ENCODE results near the gene TRMU.

The TRMU gene

GRCh38 chr22:46366801-46367706 lies 31.5 kb downstream of the TRMU start:
- no peaks in the 10 kb centered on the region for H3K9me3 ChIP-seq
- no peak overlapping the region for H3K4me3 ChIP-seq
- peaks cover 56% of the 10 kb centered on the region for H3K4me1 ChIP-seq
- no peak for TF ChIP-seq Cebpa-rat (IDR thresholded peaks at IDR 0.05)
- H3K27me3 ChIP-seq: peaks cover 55% of the 10 kb centered on the region
- no peaks in the 10 kb centered on the region for H3K36me3 ChIP-seq
- H3K27ac ChIP-seq: no peak overlapping the region
- H3K4me2 ChIP-seq: peak overlapping the region; percentile 73
- H4K20me1 ChIP-seq: peaks cover 71% of the 10 kb centered on the region
- H3K9ac ChIP-seq: no peak overlapping the region

DNA sequence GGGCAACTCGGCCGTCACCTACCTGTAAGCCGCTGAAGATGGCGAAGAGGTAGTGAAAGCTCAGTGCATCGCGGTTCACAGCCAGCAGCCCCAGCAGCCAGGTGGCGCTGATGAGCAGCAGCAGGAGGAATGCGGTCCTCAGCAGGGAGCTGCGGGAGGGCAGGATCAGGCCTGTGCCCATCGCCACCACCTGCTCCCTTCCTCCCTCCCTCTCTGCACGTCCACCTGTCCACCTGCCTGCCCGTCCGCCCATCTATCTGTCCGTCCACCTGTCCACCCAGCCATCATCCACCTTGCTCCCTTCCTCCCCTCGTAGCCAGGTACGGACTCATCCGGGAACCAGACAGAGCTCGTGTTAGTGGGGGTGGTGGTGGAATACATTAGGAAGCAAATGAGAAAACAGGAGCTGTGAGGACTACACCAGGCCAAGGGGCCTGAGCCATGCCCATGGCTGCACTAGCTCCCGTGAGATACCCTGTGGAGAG lies 32.2 kb downstream of the TRMU start:
- H3K9me3 ChIP-seq: no peaks in the 10 kb centered on the region
- H4K20me1 ChIP-seq: peaks cover 67% of the 10 kb centered on the region
- no peak overlapping the region for H3K27ac ChIP-seq
- no peaks in the 10 kb centered on the region for H3K36me3 ChIP-seq
- H3K27me3 ChIP-seq: peaks cover 49% of the 10 kb centered on the region
- peaks cover 53% of the 10 kb centered on the region for H3K4me1 ChIP-seq
- no peak for TF ChIP-seq Cebpa-rat (IDR thresholded peaks at IDR 0.05)
- H3K9ac ChIP-seq: no peak overlapping the region
- H3K4me2 ChIP-seq: peak overlapping the region; percentile 73
- H3K4me3 ChIP-seq: no peak overlapping the region

- TF ChIP-seq Cebpa-rat (IDR thresholded peaks at IDR 0.05): no peak
- peaks cover 65% of the 10 kb centered on the region for H4K20me1 ChIP-seq
- peaks cover 43% of the 10 kb centered on the region for H3K27me3 ChIP-seq
- no peaks in the 10 kb centered on the region for H3K36me3 ChIP-seq
- no peak overlapping the region for H3K27ac ChIP-seq
- H3K9ac ChIP-seq: no peak overlapping the region
- H3K4me3 ChIP-seq: no peak overlapping the region
- H3K4me1 ChIP-seq: peaks cover 53% of the 10 kb centered on the region
- H3K9me3 ChIP-seq: no peaks in the 10 kb centered on the region
- H3K4me2 ChIP-seq: no peak overlapping the region
These were observed 32.9 kb downstream of the TRMU start for GRCh38 chr22:46368422-46368821.

DNA sequence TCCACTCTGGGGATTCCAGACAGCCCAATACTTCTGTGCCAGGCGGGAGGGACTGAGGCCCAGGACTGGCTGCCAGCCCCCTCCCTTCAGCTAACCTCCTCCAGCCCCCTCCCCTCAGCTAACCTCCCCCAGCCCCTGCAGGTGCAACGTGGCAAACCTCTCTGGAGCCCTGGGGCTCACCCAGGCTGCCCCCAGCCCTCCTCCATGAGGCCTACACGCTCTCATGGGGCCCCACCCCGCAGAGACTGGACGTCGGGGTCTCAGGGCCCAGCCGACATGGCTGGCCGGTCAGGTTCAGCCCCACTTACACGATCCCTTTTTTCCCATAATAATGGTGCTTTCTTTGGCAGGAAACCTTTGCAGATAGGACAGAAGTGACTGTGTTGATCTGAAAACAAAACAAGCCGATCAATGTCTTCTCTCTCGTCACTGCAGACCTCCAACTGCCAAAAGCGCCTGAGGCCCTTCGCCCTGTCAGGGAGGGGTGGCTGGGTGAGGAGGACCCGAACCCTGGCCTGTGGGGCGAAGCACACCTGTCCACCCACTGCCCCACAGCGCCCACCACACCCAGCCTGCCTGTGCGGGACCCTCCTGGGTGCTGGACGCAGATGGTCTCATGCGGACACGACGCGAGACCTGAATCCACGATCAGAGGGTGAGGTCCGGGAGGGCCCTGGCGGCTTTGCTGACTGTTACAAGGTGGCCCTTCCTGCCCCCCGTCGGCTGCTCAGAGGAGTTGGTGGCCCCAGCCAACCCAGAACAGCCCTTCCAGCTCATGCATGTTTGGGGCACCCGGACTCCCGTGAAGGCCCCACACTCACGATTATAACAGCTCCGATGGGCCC lies 33.6 kb downstream of the TRMU start:
- no peak overlapping the region for H3K4me3 ChIP-seq
- H3K27ac ChIP-seq: no peak overlapping the region
- H3K36me3 ChIP-seq: no peaks in the 10 kb centered on the region
- H3K9me3 ChIP-seq: no peaks in the 10 kb centered on the region
- H3K4me2 ChIP-seq: no peak overlapping the region
- peaks cover 36% of the 10 kb centered on the region for H3K27me3 ChIP-seq
- no peak overlapping the region for H3K9ac ChIP-seq
- peaks cover 53% of the 10 kb centered on the region for H3K4me1 ChIP-seq
- TF ChIP-seq Cebpa-rat (IDR thresholded peaks at IDR 0.05): no peak
- H4K20me1 ChIP-seq: peaks cover 64% of the 10 kb centered on the region

- H3K4me3 ChIP-seq: no peak overlapping the region
- TF ChIP-seq Cebpa-rat (IDR thresholded peaks at IDR 0.05): no peak
- peaks cover 29% of the 10 kb centered on the region for H3K27me3 ChIP-seq
- peaks cover 53% of the 10 kb centered on the region for H3K4me1 ChIP-seq
- H3K36me3 ChIP-seq: no peaks in the 10 kb centered on the region
- H3K9me3 ChIP-seq: no peaks in the 10 kb centered on the region
- H3K4me2 ChIP-seq: no peak overlapping the region
- H3K9ac ChIP-seq: no peak overlapping the region
- H4K20me1 ChIP-seq: peaks cover 64% of the 10 kb centered on the region
- no peak overlapping the region for H3K27ac ChIP-seq
These were observed 34.4 kb downstream of the TRMU start for GRCh38 chr22:46369716-46370583.

- Histone ChIP-seq H3K27me3 (peaks cover 23% of the 10 kb centered on the region; the same call in 1 of the 2 replicates), H3K36me3 (no peaks in the 10 kb centered on the region), H3K4me1 (peaks cover 52% of the 10 kb centered on the region), H3K4me3 (no peak overlapping the region), H3K4me2 (no peak overlapping the region), H3K27ac (no peak overlapping the region), H4K20me1 (peaks cover 60% of the 10 kb centered on the region), H3K9ac (no peak overlapping the region), H3K9me3 (peaks cover 7% of the 10 kb centered on the region)
- no peak for TF ChIP-seq Cebpa-rat (IDR thresholded peaks at IDR 0.05)
These were observed 35.2 kb downstream of the TRMU start for GRCh38 chr22:46370584-46371291.

- peaks cover 55% of the 10 kb centered on the region for H4K20me1 ChIP-seq
These were observed 36.2 kb downstream of the TRMU start for GRCh38 chr22:46371623-46372226.

GRCh38 chr22:46372686-46373085 lies 37.2 kb downstream of the TRMU start:
- H3K36me3 ChIP-seq: peaks cover 11% of the 10 kb centered on the region

More at GRCh38 chr22:46371623-46372226, 36.2 kb downstream of the TRMU start:
- no peak overlapping the region for H3K27ac ChIP-seq
- peaks cover 17% of the 10 kb centered on the region; the same call in 1 of the 2 replicates for H3K27me3 ChIP-seq
- H3K4me1 ChIP-seq: peaks cover 47% of the 10 kb centered on the region
- peaks cover 5% of the 10 kb centered on the region; the same call in 1 of the 2 replicates for H3K36me3 ChIP-seq
- no peak for TF ChIP-seq Cebpa-rat (IDR thresholded peaks at IDR 0.05)
- H3K9me3 ChIP-seq: peaks cover 16% of the 10 kb centered on the region
- H3K4me3 ChIP-seq: no peak overlapping the region
- H3K9ac ChIP-seq: no peak overlapping the region
- no peak overlapping the region for H3K4me2 ChIP-seq

More at GRCh38 chr22:46372686-46373085, 37.2 kb downstream of the TRMU start:
- Histone ChIP-seq H3K27me3 (0 out of 2 replicates have a peak, but pooled peaks cover 7% of the 10 kb centered on the region), H3K4me3 (no peak overlapping the region), H3K4me1 (peaks cover 37% of the 10 kb centered on the region), H3K4me2 (peak overlapping the region; percentile 81), H3K9me3 (peaks cover 22% of the 10 kb centered on the region), H3K9ac (no peak overlapping the region), H4K20me1 (peaks cover 45% of the 10 kb centered on the region), H3K27ac (no peak overlapping the region)
- TF ChIP-seq Cebpa-rat (IDR thresholded peaks at IDR 0.05): no peak
